Uterus (tissue), 2 donors: ENCODE measurements around the gene BCAS2.

Experiments
- CTCF ChIP-seq, 4 experiments: fragments of 200-600 bp in 2 of 4; fragments of 450-650 bp in 2 of 4; sonication (generic) in 2 of 4; IDR thresholded peaks; one replicate each; pipeline ENCODE4 v1.5.1; 2016 to 2019; ENCODE audit warnings: antibody characterized with exemption in 4 of 4, mild to moderate bottlenecking in 2 of 4, moderate library complexity in 1 of 4
- POLR2A ChIP-seq, 2 donors: fragments of 450-650 bp; IDR thresholded peaks; one replicate each; pipeline ENCODE4 v1.6.1; 2016; ENCODE audit warnings: antibody characterized with exemption in 2 of 2, mild to moderate bottlenecking in 1 of 2, moderate library complexity in 1 of 2

GRCh38 chr1:114540821-114541220 lies 40.6 kb downstream of the BCAS2 start:
- TF ChIP-seq CTCF (IDR thresholded peaks at IDR 0.05) (no peak), POLR2A (IDR thresholded peaks at IDR 0.05) (no peak)
